ENCODE results near the gene ZMYND8.

DNA sequence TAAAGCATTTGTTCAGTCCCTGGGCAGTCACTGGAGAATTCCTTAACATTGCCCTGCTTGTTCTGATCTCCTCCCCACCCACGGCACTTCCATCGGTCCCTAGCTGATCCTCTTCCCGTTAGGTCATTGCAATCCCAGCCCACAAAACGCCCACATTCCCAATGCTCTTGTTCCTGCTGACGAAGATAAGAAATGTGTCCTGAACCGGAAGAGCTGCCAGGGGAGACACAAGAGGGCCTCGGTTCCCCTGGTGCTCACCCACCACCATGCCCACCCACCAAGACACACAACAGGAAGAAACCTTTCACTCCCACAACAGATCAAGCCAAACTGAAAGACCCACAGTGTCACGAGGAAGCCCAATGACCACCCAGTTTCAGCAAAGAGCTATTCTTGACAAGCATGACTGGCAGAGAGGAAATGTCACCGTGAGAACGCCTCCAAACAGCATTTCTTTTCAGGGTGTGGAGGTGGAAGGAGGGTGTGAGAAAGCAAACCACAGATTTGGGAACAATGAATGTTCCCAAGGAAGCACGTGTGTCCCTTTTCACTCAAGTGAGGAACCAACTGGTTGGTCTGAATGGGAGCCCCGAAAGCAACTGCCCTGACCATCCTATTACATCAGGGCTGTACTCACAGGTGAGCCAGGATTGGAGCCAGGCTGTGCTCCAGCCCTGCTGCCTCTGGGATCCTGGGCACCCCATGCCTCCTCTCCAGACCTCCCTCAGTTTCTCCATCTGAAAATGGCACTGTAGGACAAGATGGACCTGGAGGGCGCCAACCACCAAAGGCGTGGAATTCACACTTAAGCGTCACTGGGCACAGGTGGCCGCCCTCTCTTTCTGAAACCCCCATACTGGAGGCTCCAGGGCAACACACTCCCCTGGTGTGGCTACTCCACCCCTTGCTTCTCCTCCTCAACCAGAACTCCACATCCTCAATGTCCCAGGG is 97.5 kb downstream of the ZMYND8 start:
- TF ChIP-seq POLR2AphosphoS2 (IDR thresholded peaks at IDR 0.05; ENCODE audit: low read depth, low read length), result no peak
- no peak for TF ChIP-seq RAD21 (IDR thresholded peaks at IDR 0.05; ENCODE audit: insufficient read depth, low read depth, low read length)
- no peak for TF ChIP-seq JUND (IDR thresholded peaks at IDR 0.05; ENCODE audit: low read depth, low read length)
- no peak for TF ChIP-seq EZH2 (IDR thresholded peaks at IDR 0.05; ENCODE audit: borderline replicate concordance, control insufficient read depth, low read depth, low read length)
- TF ChIP-seq CTCF (IDR thresholded peaks at IDR 0.05 in 2 of 3, conservative IDR thresholded peaks at IDR 0.05 in 1 of 3; ENCODE audit: control insufficient read depth in 2 of 3, extremely low read depth in 1 of 3, insufficient read depth in 1 of 3, low read depth in 3 of 3, low read length in 3 of 3), result no peak
- TF ChIP-seq GABPA (IDR thresholded peaks at IDR 0.05; ENCODE audit: low read depth), result no peak
- TF ChIP-seq, protein P1, sequence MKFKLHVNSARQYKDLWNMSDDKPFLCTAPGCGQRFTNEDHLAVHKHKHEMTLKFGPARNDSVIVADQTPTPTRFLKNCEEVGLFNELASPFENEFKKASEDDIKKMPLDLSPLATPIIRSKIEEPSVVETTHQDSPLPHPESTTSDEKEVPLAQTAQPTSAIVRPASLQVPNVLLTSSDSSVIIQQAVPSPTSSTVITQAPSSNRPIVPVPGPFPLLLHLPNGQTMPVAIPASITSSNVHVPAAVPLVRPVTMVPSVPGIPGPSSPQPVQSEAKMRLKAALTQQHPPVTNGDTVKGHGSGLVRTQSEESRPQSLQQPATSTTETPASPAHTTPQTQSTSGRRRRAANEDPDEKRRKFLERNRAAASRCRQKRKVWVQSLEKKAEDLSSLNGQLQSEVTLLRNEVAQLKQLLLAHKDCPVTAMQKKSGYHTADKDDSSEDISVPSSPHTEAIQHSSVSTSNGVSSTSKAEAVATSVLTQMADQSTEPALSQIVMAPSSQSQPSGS (IDR thresholded peaks at IDR 0.05; ENCODE audit: low read length), result peak; percentile 91
- TF ChIP-seq MAX (IDR thresholded peaks at IDR 0.05; ENCODE audit: low read depth, low read length), result no peak
- no peak for TF ChIP-seq CEBPB (IDR thresholded peaks at IDR 0.05; ENCODE audit: borderline replicate concordance in 1 of 2, low read depth in 2 of 2, low read length in 2 of 2)
- TF ChIP-seq YY1 (IDR thresholded peaks at IDR 0.05; ENCODE audit: low read depth, low read length), result peak; percentile 52; the same call in 1 of the 2 replicates
- TF ChIP-seq TCF3 (IDR thresholded peaks at IDR 0.05; ENCODE audit: borderline replicate concordance, insufficient read depth, low read depth, low read length), result no peak
- TF ChIP-seq KAT2A (conservative IDR thresholded peaks at IDR 0.05; ENCODE audit: control insufficient read depth, low read depth, low read length), result no peak
- no peak; the same call in 1 of the 2 replicates for TF ChIP-seq POLR2A (IDR thresholded peaks at IDR 0.05; ENCODE audit: low read depth, low read length)
- TF ChIP-seq TAF1 (IDR thresholded peaks at IDR 0.05; ENCODE audit: borderline replicate concordance, low read depth, low read length), result no peak

Measured in GM12878 (cell line).